Measurements from ENCODE around the gene TMEM181.

DNA sequence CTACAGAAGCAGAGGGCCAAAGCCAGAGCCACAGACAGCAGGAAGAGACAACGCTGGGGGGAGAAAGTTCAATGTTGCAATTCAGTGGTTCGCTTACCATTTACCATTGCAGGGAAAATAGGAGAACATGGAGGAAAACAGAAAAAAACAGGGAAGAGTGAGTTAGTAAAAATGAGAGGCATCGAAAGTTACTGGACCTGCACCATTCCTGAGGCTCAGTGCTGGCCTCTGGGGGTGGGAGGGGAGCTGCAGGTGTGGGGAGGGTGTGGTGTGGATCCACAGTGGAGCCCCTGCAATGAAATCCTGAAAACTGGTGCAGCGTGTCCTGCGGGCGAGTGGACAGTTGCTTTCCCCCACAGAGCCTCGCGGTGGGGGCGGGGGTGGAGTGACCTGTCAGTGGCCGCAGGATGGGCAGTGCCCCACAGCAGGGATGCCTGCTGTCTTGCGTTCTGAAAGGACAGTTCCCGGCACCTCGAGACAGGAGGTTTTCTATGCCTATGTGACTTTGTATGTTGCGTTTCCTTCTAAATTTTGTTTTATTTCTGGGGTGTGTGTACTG is 5.7 kb downstream of the TMEM181 start:
- TF ChIP-seq SMC3 (IDR thresholded peaks at IDR 0.05), result no peak
- TF ChIP-seq, protein P1, sequence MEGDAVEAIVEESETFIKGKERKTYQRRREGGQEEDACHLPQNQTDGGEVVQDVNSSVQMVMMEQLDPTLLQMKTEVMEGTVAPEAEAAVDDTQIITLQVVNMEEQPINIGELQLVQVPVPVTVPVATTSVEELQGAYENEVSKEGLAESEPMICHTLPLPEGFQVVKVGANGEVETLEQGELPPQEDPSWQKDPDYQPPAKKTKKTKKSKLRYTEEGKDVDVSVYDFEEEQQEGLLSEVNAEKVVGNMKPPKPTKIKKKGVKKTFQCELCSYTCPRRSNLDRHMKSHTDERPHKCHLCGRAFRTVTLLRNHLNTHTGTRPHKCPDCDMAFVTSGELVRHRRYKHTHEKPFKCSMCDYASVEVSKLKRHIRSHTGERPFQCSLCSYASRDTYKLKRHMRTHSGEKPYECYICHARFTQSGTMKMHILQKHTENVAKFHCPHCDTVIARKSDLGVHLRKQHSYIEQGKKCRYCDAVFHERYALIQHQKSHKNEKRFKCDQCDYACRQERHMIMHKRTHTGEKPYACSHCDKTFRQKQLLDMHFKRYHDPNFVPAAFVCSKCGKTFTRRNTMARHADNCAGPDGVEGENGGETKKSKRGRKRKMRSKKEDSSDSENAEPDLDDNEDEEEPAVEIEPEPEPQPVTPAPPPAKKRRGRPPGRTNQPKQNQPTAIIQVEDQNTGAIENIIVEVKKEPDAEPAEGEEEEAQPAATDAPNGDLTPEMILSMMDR (IDR thresholded peaks at IDR 0.05), result no peak
- TF ChIP-seq, protein P2, sequence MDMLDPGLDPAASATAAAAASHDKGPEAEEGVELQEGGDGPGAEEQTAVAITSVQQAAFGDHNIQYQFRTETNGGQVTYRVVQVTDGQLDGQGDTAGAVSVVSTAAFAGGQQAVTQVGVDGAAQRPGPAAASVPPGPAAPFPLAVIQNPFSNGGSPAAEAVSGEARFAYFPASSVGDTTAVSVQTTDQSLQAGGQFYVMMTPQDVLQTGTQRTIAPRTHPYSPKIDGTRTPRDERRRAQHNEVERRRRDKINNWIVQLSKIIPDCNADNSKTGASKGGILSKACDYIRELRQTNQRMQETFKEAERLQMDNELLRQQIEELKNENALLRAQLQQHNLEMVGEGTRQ (IDR thresholded peaks at IDR 0.05), result no peak
- no peak for TF ChIP-seq EP300 (IDR thresholded peaks at IDR 0.05)
- no peak for TF ChIP-seq POLR2A (IDR thresholded peaks at IDR 0.05; ENCODE audit: low read length)
- no peak for TF ChIP-seq RCOR1 (IDR thresholded peaks at IDR 0.05; ENCODE audit: low read depth, low read length)
- no peak for TF ChIP-seq MYC (IDR thresholded peaks at IDR 0.05; ENCODE audit: borderline replicate concordance, low read length)
- TF ChIP-seq HDAC2 (IDR thresholded peaks at IDR 0.05), result no peak
